Measurements from ENCODE around the gene ZNRF4. TPM values are rescaled to one million over a fixed set of nuclear protein-coding genes. Genes with fewer than 3 reads are reported as not detected.

The ZNRF4 gene
- total RNA-seq, 2 donors from 2014 or later = not detected

- H3K27me3 ChIP-seq (ENCODE audit: control insufficient read depth, insufficient read depth, low read length, poor library complexity, severe bottlenecking) = peaks cover 16% of the 10 kb centered on the region
- no peaks in the 10 kb centered on the region for H3K4me1 Mint-ChIP-seq
- no peak for DNase-seq
- H3K9me3 ChIP-seq (ENCODE audit: control insufficient read depth, low read length) = peaks cover 18% of the 10 kb centered on the region
- TF ChIP-seq CTCF (conservative IDR thresholded peaks at IDR 0.05) = no peak
- H3K27me3 Mint-ChIP-seq (ENCODE audit: insufficient read depth) = peaks cover 56% of the 10 kb centered on the region
- H3K9ac ChIP-seq (ENCODE audit: extremely low read depth, low read length, poor library complexity, severe bottlenecking) = no peak overlapping the region
- H3K27ac ChIP-seq (ENCODE audit: low read depth, low read length) = no peak overlapping the region
- no peak overlapping the region for H3K4me3 Mint-ChIP-seq
- H3K4me1 ChIP-seq (ENCODE audit: control insufficient read depth, insufficient read depth, low read length) = no peaks in the 10 kb centered on the region
- 72 to 94% methylated on average over 3 to 11 of the region's 13 CpGs for WGBS, 2 experiments (ENCODE audit: insufficient coverage in 1 of 2, insufficient read length in 1 of 2)
- H3K36me3 Mint-ChIP-seq (ENCODE audit: low read depth) = no peaks in the 10 kb centered on the region
- H3K36me3 ChIP-seq (ENCODE audit: control insufficient read depth, insufficient read depth, low read length) = no peaks in the 10 kb centered on the region
- H3K9me3 Mint-ChIP-seq = peaks cover 23% of the 10 kb centered on the region
- no peak overlapping the region for H3K4me3 ChIP-seq (ENCODE audit: low read length)
- no peak overlapping the region for H3K27ac Mint-ChIP-seq
Measured at GRCh38 chr19:5477451-5478215, 22.4 kb downstream of the ZNRF4 start.

GRCh38 chr19:5478241-5478924 is 23.2 kb downstream of the ZNRF4 start:
- H3K4me3 ChIP-seq (ENCODE audit: low read length) = no peak overlapping the region
- no peak for DNase-seq
- H3K27me3 Mint-ChIP-seq (ENCODE audit: insufficient read depth) = peaks cover 53% of the 10 kb centered on the region
- H3K36me3 ChIP-seq (ENCODE audit: control insufficient read depth, insufficient read depth, low read length) = no peaks in the 10 kb centered on the region
- H3K36me3 Mint-ChIP-seq (ENCODE audit: low read depth) = no peaks in the 10 kb centered on the region
- H3K27me3 ChIP-seq (ENCODE audit: control insufficient read depth, insufficient read depth, low read length, poor library complexity, severe bottlenecking) = peaks cover 16% of the 10 kb centered on the region
- H3K4me3 Mint-ChIP-seq = no peak overlapping the region
- TF ChIP-seq CTCF (conservative IDR thresholded peaks at IDR 0.05) = no peak
- no peaks in the 10 kb centered on the region for H3K4me1 ChIP-seq (ENCODE audit: control insufficient read depth, insufficient read depth, low read length)
- peaks cover 25% of the 10 kb centered on the region for H3K9me3 Mint-ChIP-seq
- no peak overlapping the region for H3K27ac ChIP-seq (ENCODE audit: low read depth, low read length)
- H3K9me3 ChIP-seq (ENCODE audit: control insufficient read depth, low read length) = peaks cover 22% of the 10 kb centered on the region
- H3K4me1 Mint-ChIP-seq = no peaks in the 10 kb centered on the region
- WGBS, 2 experiments (ENCODE audit: insufficient coverage in 1 of 2, insufficient read length in 1 of 2) = 39 to 45% methylated on average over 17 to 32 of the region's 32 CpGs
- no peak overlapping the region for H3K27ac Mint-ChIP-seq
- H3K9ac ChIP-seq (ENCODE audit: extremely low read depth, low read length, poor library complexity, severe bottlenecking) = no peak overlapping the region

GRCh38 chr19:5478925-5479588 is 23.8 kb downstream of the ZNRF4 start:
- Histone ChIP-seq H3K9ac (ENCODE audit: extremely low read depth, low read length, poor library complexity, severe bottlenecking) (no peak overlapping the region), H3K27ac (ENCODE audit: low read depth, low read length) (no peak overlapping the region), H3K27me3 (ENCODE audit: control insufficient read depth, insufficient read depth, low read length, poor library complexity, severe bottlenecking) (peaks cover 16% of the 10 kb centered on the region), H3K9me3 (ENCODE audit: control insufficient read depth, low read length) (peaks cover 22% of the 10 kb centered on the region), H3K36me3 (ENCODE audit: control insufficient read depth, insufficient read depth, low read length) (no peaks in the 10 kb centered on the region), H3K4me1 (ENCODE audit: control insufficient read depth, insufficient read depth, low read length) (no peaks in the 10 kb centered on the region), H3K4me3 (ENCODE audit: low read length) (no peak overlapping the region)
- no peak for DNase-seq
- no peak overlapping the region for H3K27ac Mint-ChIP-seq
- 76 to 77% methylated on average over 5 to 8 of the region's 8 CpGs for WGBS, 2 experiments (ENCODE audit: insufficient coverage in 1 of 2, insufficient read length in 1 of 2)
- H3K27me3 Mint-ChIP-seq (ENCODE audit: insufficient read depth) = peaks cover 53% of the 10 kb centered on the region
- H3K36me3 Mint-ChIP-seq (ENCODE audit: low read depth) = no peaks in the 10 kb centered on the region
- H3K9me3 Mint-ChIP-seq = peaks cover 25% of the 10 kb centered on the region
- H3K4me1 Mint-ChIP-seq = peaks cover 2% of the 10 kb centered on the region
- H3K4me3 Mint-ChIP-seq = no peak overlapping the region
- TF ChIP-seq CTCF (conservative IDR thresholded peaks at IDR 0.05) = no peak
